Measurements from ENCODE around the gene RBFOX1. TPM values are rescaled to one million over a fixed set of nuclear protein-coding genes. Genes with fewer than 3 reads are reported as not detected.

RBFOX1 gene
- polyA plus RNA-seq, 1 donor from 2014 or later = 56.8 TPM

- TF ChIP-seq EZH2 (IDR thresholded peaks at IDR 0.05; ENCODE audit: borderline replicate concordance, insufficient read depth, low read length, poor library complexity, severe bottlenecking) (no peak), EP300 (conservative IDR thresholded peaks at IDR 0.05; ENCODE audit: poor library complexity, severe bottlenecking) (peak; percentile 47)
- Histone ChIP-seq H3K36me3 (ENCODE audit: insufficient read depth, low read length) (no peaks in the 10 kb centered on the region), H3K9me3 (ENCODE audit: low read length) (no peaks in the 10 kb centered on the region), H3F3A (ENCODE audit: insufficient read depth, low read length, poor library complexity, severe bottlenecking) (no peaks in the 10 kb centered on the region), H3K9ac (ENCODE audit: low read length) (no peak overlapping the region), H3K9me2 (ENCODE audit: insufficient read depth, low read length) (no peaks in the 10 kb centered on the region), H3K27me3 (ENCODE audit: insufficient read depth, low read depth, low read length) (no peaks in the 10 kb centered on the region), H2AFZ (ENCODE audit: low read depth, low read length) (no peak overlapping the region), H3K79me2 (replicated peaks; ENCODE audit: insufficient read depth, low read length) (no peaks in the 10 kb centered on the region), H4K20me1 (ENCODE audit: insufficient read depth) (no peaks in the 10 kb centered on the region), H3K27ac (ENCODE audit: low read length) (no peak overlapping the region), H3K4me2 (ENCODE audit: low read length) (no peak overlapping the region), H3K4me3 (ENCODE audit: low read length) (no peak overlapping the region)
Observed at GRCh38 chr16:7517496-7517895, 184.9 kb downstream of the RBFOX1 start.

GRCh38 chr16:7518158-7518557, 185.5 kb downstream of the RBFOX1 start:
- no peaks in the 10 kb centered on the region for H3K9me2 ChIP-seq (ENCODE audit: insufficient read depth, low read length)
- no peak overlapping the region for H3K4me3 ChIP-seq (ENCODE audit: low read length)
- no peaks in the 10 kb centered on the region for H3K79me2 ChIP-seq (replicated peaks; ENCODE audit: insufficient read depth, low read length)
- no peaks in the 10 kb centered on the region for H3K27me3 ChIP-seq (ENCODE audit: insufficient read depth, low read depth, low read length)
- H3K4me2 ChIP-seq (ENCODE audit: low read length) = no peak overlapping the region
- H3K36me3 ChIP-seq (ENCODE audit: insufficient read depth, low read length) = no peaks in the 10 kb centered on the region
- H3K27ac ChIP-seq (ENCODE audit: low read length) = no peak overlapping the region
- H3F3A ChIP-seq (ENCODE audit: insufficient read depth, low read length, poor library complexity, severe bottlenecking) = no peaks in the 10 kb centered on the region
- H4K20me1 ChIP-seq (ENCODE audit: insufficient read depth) = no peaks in the 10 kb centered on the region
- no peaks in the 10 kb centered on the region for H3K9me3 ChIP-seq (ENCODE audit: low read length)
- no peak for TF ChIP-seq RAD21 (conservative IDR thresholded peaks at IDR 0.05)
- no peak for TF ChIP-seq CTCF (IDR thresholded peaks at IDR 0.05; ENCODE audit: poor library complexity, severe bottlenecking)
- TF ChIP-seq MXI1 (conservative IDR thresholded peaks at IDR 0.05; ENCODE audit: poor library complexity, severe bottlenecking) = no peak
- TF ChIP-seq SMC3 (conservative IDR thresholded peaks at IDR 0.05; ENCODE audit: poor library complexity) = no peak
- TF ChIP-seq POLR2AphosphoS5 (IDR thresholded peaks at IDR 0.05) = no peak
- TF ChIP-seq EZH2 (IDR thresholded peaks at IDR 0.05; ENCODE audit: borderline replicate concordance, insufficient read depth, low read length, poor library complexity, severe bottlenecking) = no peak
- no peak for TF ChIP-seq REST (IDR thresholded peaks at IDR 0.05; ENCODE audit: borderline replicate concordance)
- TF ChIP-seq TAF1 (IDR thresholded peaks at IDR 0.05; ENCODE audit: low read depth) = no peak
- TF ChIP-seq EP300 (conservative IDR thresholded peaks at IDR 0.05; ENCODE audit: poor library complexity, severe bottlenecking) = no peak
- no peak overlapping the region for H3K9ac ChIP-seq (ENCODE audit: low read length)
- H2AFZ ChIP-seq (ENCODE audit: low read depth, low read length) = no peak overlapping the region

- Histone ChIP-seq H3K27ac (ENCODE audit: low read length) (no peak overlapping the region), H4K20me1 (ENCODE audit: insufficient read depth) (no peaks in the 10 kb centered on the region), H3K9me2 (ENCODE audit: insufficient read depth, low read length) (no peaks in the 10 kb centered on the region), H3K9me3 (ENCODE audit: low read length) (no peaks in the 10 kb centered on the region), H3K27me3 (ENCODE audit: insufficient read depth, low read depth, low read length) (no peaks in the 10 kb centered on the region), H3F3A (ENCODE audit: insufficient read depth, low read length, poor library complexity, severe bottlenecking) (no peaks in the 10 kb centered on the region), H3K36me3 (ENCODE audit: insufficient read depth, low read length) (no peaks in the 10 kb centered on the region), H3K79me2 (replicated peaks; ENCODE audit: insufficient read depth, low read length) (no peaks in the 10 kb centered on the region), H3K4me2 (ENCODE audit: low read length) (no peak overlapping the region), H3K4me3 (ENCODE audit: low read length) (no peak overlapping the region), H2AFZ (ENCODE audit: low read depth, low read length) (no peak overlapping the region), H3K9ac (ENCODE audit: low read length) (no peak overlapping the region)
- TF ChIP-seq SMC3 (conservative IDR thresholded peaks at IDR 0.05; ENCODE audit: poor library complexity) (no peak), POLR2AphosphoS5 (IDR thresholded peaks at IDR 0.05) (no peak), MXI1 (conservative IDR thresholded peaks at IDR 0.05; ENCODE audit: poor library complexity, severe bottlenecking) (no peak), TAF1 (IDR thresholded peaks at IDR 0.05; ENCODE audit: low read depth) (no peak), EP300 (conservative IDR thresholded peaks at IDR 0.05; ENCODE audit: poor library complexity, severe bottlenecking) (no peak), CTCF (IDR thresholded peaks at IDR 0.05; ENCODE audit: poor library complexity, severe bottlenecking) (no peak), EZH2 (IDR thresholded peaks at IDR 0.05; ENCODE audit: borderline replicate concordance, insufficient read depth, low read length, poor library complexity, severe bottlenecking) (no peak), RAD21 (conservative IDR thresholded peaks at IDR 0.05) (no peak), REST (IDR thresholded peaks at IDR 0.05; ENCODE audit: borderline replicate concordance) (no peak)
Observed at GRCh38 chr16:7521834-7522233, 189.2 kb downstream of the RBFOX1 start.
